PC-9 (cell line): ENCODE results near the gene HIC1. TPM values are rescaled to one million over a fixed set of nuclear protein-coding genes. Genes with fewer than 3 reads are reported as not detected.

Source experiments
- BruUV-seq: library from RNA; stranded (reverse); fragments of 400-500 nt; replicated peaks from 2 replicates; lab custom pipeline; 2021; lab: Mats Ljungman, UMichigan
- CTCF ChIA-PET: fragments of 300-600 bp; sonication (Branson Sonifier 250); formaldehyde crosslinking; loops from one replicate; lab custom pipeline; 2022; ENCODE audit warnings: antibody characterized with exemption; lab: Charles Lee
- POLR2A ChIA-PET: fragments of 300-600 bp; sonication (Branson Sonifier 250); formaldehyde crosslinking; loops from one replicate; lab custom pipeline; 2022; ENCODE audit warnings: antibody characterized with exemption; ENCODE audit not compliant: unreplicated experiment; lab: Charles Lee
- DNase-seq, 2 experiments: peaks; one replicate each; pipeline versions ENCODE4 v3.0.0 to v3.0.0-alpha.2; 2015 to 2022; ENCODE audit warnings: mixed read lengths in 1 of 2
- H2AFZ ChIP-seq: fragments of 200-600 bp; sonication (generic); 2 replicates; pipeline ENCODE4 v1.8.1; 2017; ENCODE audit warnings: antibody characterized with exemption
- H3F3A ChIP-seq: fragments of 200-600 bp; sonication (generic); 2 replicates; pipeline ENCODE4 v1.8.1; 2017; ENCODE audit warnings: antibody characterized with exemption, mild to moderate bottlenecking, low read depth; ENCODE audit not compliant: insufficient read depth
- H3K27ac ChIP-seq: fragments of 200-600 bp; sonication (generic); 2 replicates; pipeline ENCODE4 v1.6.1; 2016; ENCODE audit warnings: mixed run types
- H3K27me3 ChIP-seq: fragments of 200-600 bp; sonication (generic); 2 replicates; pipeline ENCODE4 v1.6.1; 2016; ENCODE audit warnings: low read depth, mixed run types; ENCODE audit not compliant: insufficient read depth
- H3K36me3 ChIP-seq: fragments of 200-600 bp; sonication (generic); 2 replicates; pipeline ENCODE4 v1.6.1; 2016; ENCODE audit warnings: low read depth, mixed run types
- H3K4me1 ChIP-seq: fragments of 200-600 bp; sonication (generic); replicated peaks from 2 replicates; pipeline ENCODE4 v1.6.1; 2016; ENCODE audit warnings: mixed run types; ENCODE audit not compliant: insufficient read depth
- H3K4me2 ChIP-seq: fragments of 200-600 bp; sonication (generic); 2 replicates; pipeline ENCODE4 v1.6.1; 2017; ENCODE audit warnings: mixed run types
- H3K4me3 ChIP-seq: fragments of 200-600 bp; sonication (generic); 2 replicates; pipeline ENCODE4 v1.6.1; 2016; ENCODE audit warnings: mixed run types
- H3K79me2 ChIP-seq: fragments of 200-600 bp; sonication (generic); 2 replicates; pipeline ENCODE4 v1.6.1; 2017; ENCODE audit warnings: low read depth, mixed run types
- H3K9me2 ChIP-seq: fragments of 200-600 bp; sonication (generic); 2 replicates; pipeline ENCODE4 v1.8.1; 2017; ENCODE audit warnings: mild to moderate bottlenecking; ENCODE audit not compliant: insufficient read depth
- H3K9me3 ChIP-seq: fragments of 200-600 bp; sonication (generic); 2 replicates; pipeline ENCODE4 v1.8.1; 2016; ENCODE audit warnings: low read depth; ENCODE audit not compliant: insufficient read depth
- H4K20me1 ChIP-seq: fragments of 200-600 bp; sonication (generic); 2 replicates; pipeline ENCODE4 v1.8.1; 2017; ENCODE audit not compliant: insufficient read depth
- EZH2 ChIP-seq: fragments of 200-600 bp; sonication (generic); IDR thresholded peaks from 2 replicates; pipeline ENCODE4 v1.8.0; 2017; ENCODE audit warnings: antibody characterized with exemption, low read depth
- intact Hi-C: fragments of 100-400 bp; cut with micrococcal nuclease; formaldehyde crosslinking; loops from one replicate; pipeline ENCODE4 v1.10.0; 2022; ENCODE audit not compliant: unreplicated experiment
- total RNA-seq: library from RNA; stranded (reverse); gene quantifications from 2 replicates; pipeline ENCODE4 v1.2.3, GENCODE V29; 2021
- TF ChIP-seq, protein P1 (sequence below): fragments of 200-600 bp; sonication (generic); conservative IDR thresholded peaks from 2 replicates; pipeline ENCODE4 v1.6.1; 2017; ENCODE audit warnings: mixed run types, antibody characterized with exemption, mild to moderate bottlenecking, moderate library complexity

HIC1 gene
- total RNA-seq, 1 experiment from 2014 or later = 0.63 TPM

DNA sequence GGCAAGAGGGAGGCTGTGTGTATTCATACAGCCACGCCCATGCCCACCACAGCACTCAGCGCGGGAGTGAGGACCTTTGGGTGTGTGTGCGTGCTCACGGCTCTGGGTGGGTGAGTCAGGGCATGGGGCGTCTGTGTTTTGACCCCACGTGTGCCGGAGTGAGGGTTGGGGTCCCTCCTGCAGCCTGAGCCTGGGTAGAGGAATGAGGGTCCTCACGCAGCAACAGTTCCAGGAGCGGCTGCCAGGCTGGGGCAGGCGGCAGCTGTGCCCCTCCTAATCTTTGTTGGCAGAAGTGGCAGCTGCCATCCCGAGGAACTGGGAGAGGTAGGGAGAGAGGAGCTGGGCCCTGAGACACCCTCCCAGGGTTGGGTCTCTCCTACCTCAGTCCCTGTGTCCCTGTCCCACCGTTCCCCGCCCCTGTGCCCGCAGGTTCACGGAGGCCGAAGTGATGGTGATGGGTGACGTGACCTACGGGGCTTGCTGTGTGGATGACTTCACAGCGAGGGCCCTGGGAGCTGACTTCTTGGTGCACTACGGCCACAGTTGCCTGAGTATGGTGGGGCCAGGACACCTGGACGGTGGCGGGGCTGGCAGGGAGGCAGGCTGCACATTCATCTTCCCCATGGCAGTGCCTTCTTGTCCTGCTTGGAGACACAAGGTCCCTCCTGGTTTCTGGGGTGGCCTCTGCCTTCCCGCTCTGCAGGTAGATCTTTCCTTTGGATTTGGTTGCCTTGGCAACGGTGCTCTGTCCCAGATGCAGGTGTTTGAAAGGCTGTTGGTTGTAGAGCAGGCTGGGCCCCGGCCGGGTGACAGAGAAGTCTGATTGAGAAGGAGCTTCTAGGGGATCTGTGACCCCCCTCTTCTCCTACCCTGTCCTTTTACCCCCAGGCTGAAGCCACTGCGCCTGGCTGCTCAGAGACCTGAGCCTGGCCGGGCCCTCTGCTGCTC lies 19.1 kb upstream of the HIC1 start:
- Histone ChIP-seq H4K20me1 (peaks cover 17% of the 10 kb centered on the region), H2AFZ (no peak overlapping the region), H3K4me3 (no peak overlapping the region), H3K4me1 (peaks cover 10% of the 10 kb centered on the region), H3K27ac (no peak overlapping the region), H3K36me3 (no peaks in the 10 kb centered on the region; the same call in 1 of the 2 replicates), H3K9me2 (no peaks in the 10 kb centered on the region), H3K27me3 (no peaks in the 10 kb centered on the region), H3F3A (peaks cover 22% of the 10 kb centered on the region; the same call in 1 of the 2 replicates), H3K79me2 (peaks cover 12% of the 10 kb centered on the region), H3K9me3 (no peaks in the 10 kb centered on the region), H3K4me2 (no peak overlapping the region)
- TF ChIP-seq, protein P1, sequence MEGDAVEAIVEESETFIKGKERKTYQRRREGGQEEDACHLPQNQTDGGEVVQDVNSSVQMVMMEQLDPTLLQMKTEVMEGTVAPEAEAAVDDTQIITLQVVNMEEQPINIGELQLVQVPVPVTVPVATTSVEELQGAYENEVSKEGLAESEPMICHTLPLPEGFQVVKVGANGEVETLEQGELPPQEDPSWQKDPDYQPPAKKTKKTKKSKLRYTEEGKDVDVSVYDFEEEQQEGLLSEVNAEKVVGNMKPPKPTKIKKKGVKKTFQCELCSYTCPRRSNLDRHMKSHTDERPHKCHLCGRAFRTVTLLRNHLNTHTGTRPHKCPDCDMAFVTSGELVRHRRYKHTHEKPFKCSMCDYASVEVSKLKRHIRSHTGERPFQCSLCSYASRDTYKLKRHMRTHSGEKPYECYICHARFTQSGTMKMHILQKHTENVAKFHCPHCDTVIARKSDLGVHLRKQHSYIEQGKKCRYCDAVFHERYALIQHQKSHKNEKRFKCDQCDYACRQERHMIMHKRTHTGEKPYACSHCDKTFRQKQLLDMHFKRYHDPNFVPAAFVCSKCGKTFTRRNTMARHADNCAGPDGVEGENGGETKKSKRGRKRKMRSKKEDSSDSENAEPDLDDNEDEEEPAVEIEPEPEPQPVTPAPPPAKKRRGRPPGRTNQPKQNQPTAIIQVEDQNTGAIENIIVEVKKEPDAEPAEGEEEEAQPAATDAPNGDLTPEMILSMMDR = no peak
- TF ChIP-seq EZH2 = no peak
- CTCF ChIA-PET = interaction anchor here (0.8 kb wide), 2 partner anchors 154 to 166 kb away, joined by 5 to 6 read pairs; no protein-coding TSS in a partner anchor
- intact Hi-C loops = no loop called here
- POLR2A ChIA-PET = no interaction called here
- no TSS peak for BruUV-seq
- DNase-seq = no peak

DNA sequence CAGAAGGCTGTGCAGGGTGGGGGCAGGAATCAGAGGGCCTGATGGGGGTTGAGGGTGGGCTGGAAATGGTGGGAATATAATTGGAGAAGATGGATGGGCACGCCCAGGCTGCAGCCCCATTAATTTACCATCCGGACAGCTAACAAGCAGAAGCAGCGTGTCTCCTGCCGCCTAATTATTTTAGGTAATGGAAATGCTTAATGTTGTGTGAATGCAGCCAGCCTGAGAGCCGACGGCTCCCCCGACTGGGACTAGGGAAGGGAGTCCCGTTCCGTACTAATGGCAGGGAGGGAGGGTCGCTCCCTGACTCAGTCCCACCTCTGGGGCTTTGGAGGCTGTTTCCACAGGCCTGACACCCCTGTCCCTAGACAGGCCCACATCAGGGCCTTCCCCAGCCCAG lies 17.7 kb upstream of the HIC1 start:
- BruUV-seq = no TSS peak
- Histone ChIP-seq H3K4me3 (no peak overlapping the region), H3K27ac (no peak overlapping the region), H3K27me3 (no peaks in the 10 kb centered on the region), H3K9me2 (no peaks in the 10 kb centered on the region), H3K36me3 (no peaks in the 10 kb centered on the region; the same call in 1 of the 2 replicates), H4K20me1 (peaks cover 6% of the 10 kb centered on the region; the same call in 1 of the 2 replicates), H3K9me3 (no peaks in the 10 kb centered on the region), H3F3A (peaks cover 26% of the 10 kb centered on the region; the same call in 1 of the 2 replicates), H3K4me1 (0 out of 2 replicates have a peak, but pooled peaks cover 6% of the 10 kb centered on the region), H3K79me2 (peaks cover 1% of the 10 kb centered on the region), H3K4me2 (no peak overlapping the region), H2AFZ (no peak overlapping the region)
- intact Hi-C loops = no loop called here
- DNase-seq = no peak
- ChIA-PET CTCF (no interaction called here), POLR2A (no interaction called here)
- TF ChIP-seq, protein P1 = no peak
- no peak for TF ChIP-seq EZH2

DNA sequence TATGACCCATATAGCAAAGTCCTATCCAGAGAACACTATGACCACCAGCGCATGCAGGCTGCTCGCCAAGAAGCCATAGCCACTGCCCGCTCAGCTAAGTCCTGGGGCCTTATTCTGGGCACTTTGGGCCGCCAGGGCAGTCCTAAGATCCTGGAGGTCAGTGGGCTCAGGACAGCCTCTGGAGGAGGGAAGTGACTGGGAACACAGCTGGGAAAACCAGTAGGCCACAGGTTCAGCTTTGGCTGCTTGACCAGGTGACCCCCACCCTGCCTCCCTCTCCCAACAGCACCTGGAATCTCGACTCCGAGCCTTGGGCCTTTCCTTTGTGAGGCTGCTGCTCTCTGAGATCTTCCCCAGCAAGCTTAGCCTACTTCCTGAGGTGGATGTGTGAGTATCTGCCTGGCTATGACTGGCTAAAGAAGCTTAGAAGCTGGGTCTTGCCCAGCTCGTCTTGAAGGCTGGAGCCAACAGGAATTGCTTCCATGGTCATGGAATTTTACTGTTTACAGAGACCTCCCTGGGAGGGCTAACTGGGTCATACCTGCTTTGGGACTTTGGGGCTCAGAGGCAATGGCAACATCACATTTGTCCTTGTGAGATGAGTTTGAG lies 14.6 kb upstream of the HIC1 start:
- H2AFZ ChIP-seq = no peak overlapping the region
- TF ChIP-seq EZH2 = no peak
- TF ChIP-seq, protein P1 = no peak
- DNase-seq = no peak
- no peaks in the 10 kb centered on the region for H3K9me2 ChIP-seq
- no peaks in the 10 kb centered on the region for H3K27me3 ChIP-seq
- ChIA-PET CTCF (interaction anchor here (0.8 kb wide), 1 partner anchor 9 kb away, joined by 3 read pairs; no protein-coding TSS in a partner anchor), POLR2A (interaction anchor here (0.5 kb wide), 1 partner anchor 307 kb away, joined by 4 read pairs; no protein-coding TSS in a partner anchor)
- peaks cover 44% of the 10 kb centered on the region for H3F3A ChIP-seq
- H3K4me2 ChIP-seq = no peak overlapping the region
- peaks cover 4% of the 10 kb centered on the region; the same call in 1 of the 2 replicates for H4K20me1 ChIP-seq
- H3K4me3 ChIP-seq = no peak overlapping the region
- peaks cover 16% of the 10 kb centered on the region for H3K79me2 ChIP-seq
- BruUV-seq = no TSS peak
- intact Hi-C loops = loop anchor here (5.0 kb wide), 3 partner anchors 323 to 468 kb away; no protein-coding TSS in a partner anchor
- H3K36me3 ChIP-seq = peaks cover 7% of the 10 kb centered on the region; the same call in 1 of the 2 replicates
- peaks cover 35% of the 10 kb centered on the region for H3K4me1 ChIP-seq
- H3K9me3 ChIP-seq = no peaks in the 10 kb centered on the region
- no peak overlapping the region for H3K27ac ChIP-seq
